Measurements from ENCODE around the gene OTOG.
"Not testable (repeated sequence)": the region's sequence is repeated elsewhere in the genome, so short reads cannot be mapped to it uniquely, and the experiment has no call there.

The OTOG gene

DNA sequence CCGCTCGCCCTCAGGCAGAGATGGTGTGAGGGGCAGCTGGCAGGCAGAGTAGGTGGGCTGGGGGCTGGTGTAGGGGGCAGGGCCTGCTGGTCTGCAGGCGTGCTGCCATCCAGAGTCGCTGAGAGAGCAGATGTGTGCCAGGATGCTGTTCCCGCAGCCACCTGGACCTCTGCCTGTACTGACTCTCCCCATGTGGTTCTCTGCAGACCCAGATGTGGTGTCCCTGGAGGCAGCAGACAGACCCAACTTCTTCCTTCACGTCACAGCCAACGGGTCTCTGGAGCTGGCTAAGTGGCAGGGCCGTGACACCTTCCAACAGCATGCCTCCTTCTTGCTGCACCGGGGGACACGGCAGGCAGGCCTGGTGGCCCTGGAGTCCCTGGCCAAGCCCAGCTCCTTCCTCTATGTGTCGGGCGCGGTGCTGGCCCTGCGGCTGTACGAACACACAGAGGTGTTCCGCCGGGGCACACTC, 58.6 kb downstream of the OTOG start:
- no peak for DNase-seq (ENCODE audit: low read depth)

DNA sequence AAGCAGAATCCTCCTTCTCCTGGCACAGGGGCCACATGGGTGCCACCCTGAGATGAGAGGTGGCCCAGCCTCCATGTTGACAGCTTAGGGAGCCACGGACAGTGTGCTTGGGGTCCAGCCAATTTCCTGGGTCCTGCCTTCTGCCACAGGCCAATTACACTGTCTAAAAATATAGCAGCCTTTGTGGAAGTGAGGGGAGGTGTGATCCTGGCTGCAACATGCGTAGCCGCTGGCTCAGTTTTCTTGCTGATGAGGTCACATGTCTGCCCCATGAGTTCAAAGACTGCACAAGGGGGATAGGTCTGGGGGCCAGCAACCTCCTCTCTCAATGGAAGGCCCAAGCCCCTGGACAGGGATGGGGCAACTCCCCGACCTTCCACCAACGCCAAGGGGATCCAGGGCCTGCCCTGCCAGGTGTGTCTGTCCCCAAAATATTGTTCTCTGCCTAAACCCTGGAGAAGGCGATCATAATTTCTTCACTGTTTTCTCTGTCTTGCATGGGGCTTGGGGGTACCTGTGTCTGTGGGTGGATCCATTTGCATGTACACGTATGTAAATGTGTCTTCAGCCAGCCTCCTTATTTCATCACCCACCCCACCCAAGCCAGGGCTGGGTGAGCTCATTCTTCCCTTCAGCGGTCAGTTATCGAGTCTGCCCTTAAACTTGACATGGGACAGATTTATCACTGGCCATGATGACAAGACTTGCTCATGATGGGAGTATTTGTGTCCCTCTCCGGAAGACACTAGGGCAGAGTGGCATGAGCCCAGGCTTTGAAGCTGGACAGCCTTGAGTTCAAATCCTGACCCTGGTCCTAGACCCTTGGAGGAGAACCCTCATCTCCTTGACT, 59.4 kb downstream of the OTOG start:
- DNase-seq (ENCODE audit: low read depth): no peak

GRCh38 chr11:17607083-17607429, 60.0 kb downstream of the OTOG start:
- DNase-seq (ENCODE audit: low read depth): no peak

DNA sequence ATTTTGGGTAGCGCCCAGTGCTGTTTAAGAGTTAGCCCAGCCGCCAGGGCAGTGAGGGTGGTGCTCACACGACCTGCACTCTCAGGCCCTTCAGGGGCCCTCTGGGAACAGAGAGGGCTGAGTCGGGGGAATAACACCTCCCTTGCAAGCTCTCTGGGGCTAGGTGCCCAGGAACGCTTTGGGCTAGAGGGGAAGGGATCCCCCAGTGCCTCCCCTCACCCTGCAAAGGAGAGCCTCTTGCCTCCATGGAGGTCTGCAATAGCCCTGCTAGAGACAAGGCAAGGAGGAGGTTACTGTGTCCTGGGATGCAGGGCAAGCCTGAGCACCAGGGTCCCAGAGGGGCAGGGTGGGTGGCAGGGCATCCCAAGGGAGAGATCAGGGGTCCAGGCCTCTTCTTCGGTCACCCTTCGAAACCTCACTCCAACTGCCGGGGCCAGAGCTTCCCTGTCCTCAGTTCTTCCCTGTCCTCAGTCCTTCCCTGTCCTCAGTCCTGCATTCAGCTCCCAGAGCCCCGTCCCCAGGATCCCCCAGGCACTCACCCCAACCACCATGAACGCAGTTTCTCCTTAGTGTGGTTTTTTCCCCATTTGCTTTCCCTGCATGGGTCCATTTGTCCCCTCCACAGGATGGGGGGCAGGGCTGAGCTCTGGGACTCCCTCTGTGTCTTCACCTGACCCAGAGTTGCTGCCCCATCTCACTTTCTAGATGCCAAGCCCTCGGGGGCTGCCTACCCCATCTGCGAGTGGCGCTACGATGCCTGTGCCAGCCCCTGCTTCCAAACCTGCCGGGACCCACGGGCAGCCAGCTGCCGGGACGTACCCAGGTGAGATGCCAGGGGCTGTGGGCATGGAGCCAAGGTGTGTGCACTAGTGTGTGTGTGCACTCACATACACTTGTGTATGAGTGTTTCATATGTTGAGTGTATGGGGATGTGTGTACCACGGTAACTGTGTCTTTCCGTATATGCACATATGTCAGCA, 60.8 kb downstream of the OTOG start:
- DNase-seq (ENCODE audit: low read depth): no peak

GRCh38 chr11:17608821-17609220, 61.8 kb downstream of the OTOG start:
- no peak for DNase-seq (ENCODE audit: low read depth)

DNA sequence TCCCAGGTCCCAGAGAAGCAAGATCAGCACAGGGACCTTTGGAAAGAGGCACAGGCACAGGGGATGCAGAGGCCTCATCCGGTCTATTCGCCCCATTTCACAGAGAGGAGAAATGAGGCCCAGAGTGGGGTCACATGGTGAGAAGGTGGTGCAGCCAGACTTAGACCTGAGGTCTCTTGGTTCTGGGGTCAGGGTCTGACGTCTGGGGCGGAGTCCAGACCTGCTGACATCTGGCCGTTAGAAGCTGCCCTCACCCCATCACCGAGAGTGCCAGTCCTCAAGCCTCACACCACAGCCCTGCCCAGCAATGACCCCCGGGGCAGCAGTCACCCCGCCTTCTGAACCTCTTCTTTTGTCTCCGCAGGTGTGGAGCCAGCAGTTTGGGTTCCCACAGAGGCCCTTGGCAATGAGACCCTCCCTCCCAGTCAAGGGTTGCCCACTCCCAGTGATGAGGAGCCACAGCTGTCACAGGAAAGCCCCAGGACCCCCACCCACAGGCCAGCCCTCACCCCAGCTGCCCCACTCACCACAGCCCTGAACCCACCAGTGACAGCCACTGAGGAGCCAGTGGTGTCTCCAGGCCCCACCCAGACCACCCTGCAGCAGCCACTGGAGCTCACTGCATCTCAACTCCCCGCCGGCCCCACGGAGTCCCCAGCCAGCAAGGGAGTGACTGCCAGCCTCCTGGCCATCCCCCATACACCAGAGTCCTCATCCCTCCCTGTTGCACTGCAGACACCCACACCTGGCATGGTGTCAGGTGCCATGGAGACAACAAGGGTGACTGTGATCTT, 62.4 kb downstream of the OTOG start:
- DNase-seq (ENCODE audit: low read depth): no peak

DNA sequence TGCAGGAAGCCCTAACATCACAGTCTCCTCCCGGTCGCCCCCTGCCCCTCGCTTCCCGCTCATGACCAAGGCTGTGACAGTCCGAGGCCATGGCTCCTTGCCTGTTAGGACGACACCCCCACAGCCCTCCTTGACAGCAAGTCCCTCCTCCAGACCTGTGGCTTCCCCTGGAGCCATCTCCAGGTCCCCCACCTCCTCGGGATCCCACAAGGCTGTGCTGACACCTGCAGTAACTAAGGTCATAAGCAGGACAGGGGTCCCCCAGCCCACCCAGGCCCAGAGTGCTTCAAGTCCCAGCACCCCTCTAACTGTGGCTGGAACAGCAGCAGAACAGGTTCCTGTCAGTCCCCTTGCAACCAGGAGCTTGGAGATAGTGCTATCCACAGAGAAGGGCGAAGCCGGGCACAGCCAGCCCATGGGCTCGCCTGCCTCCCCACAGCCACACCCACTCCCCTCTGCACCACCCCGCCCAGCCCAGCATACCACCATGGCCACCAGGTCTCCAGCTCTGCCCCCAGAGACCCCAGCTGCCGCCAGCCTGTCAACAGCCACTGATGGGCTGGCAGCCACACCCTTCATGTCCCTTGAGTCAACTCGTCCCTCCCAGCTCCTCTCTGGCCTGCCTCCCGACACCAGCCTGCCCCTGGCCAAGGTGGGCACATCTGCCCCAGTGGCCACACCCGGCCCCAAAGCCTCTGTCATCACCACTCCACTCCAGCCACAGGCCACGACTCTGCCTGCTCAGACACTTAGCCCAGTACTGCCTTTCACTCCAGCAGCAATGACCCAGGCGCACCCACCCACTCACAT, 63.2 kb downstream of the OTOG start:
- DNase-seq (ENCODE audit: low read depth): no peak

DNA sequence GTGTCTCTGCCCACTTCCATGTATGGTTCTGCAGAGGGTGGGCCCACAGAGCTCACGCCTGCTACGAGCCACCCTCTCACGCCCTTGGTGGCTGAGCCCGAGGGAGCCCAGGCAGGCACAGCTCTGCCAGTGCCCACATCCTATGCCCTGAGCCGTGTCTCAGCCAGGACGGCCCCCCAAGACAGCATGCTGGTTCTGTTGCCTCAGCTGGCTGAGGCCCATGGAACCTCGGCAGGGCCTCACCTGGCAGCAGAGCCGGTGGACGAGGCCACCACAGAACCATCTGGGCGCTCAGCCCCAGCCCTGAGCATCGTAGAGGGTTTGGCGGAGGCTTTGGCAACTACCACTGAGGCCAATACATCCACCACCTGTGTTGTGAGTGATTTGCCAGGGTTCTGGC, 64.0 kb downstream of the OTOG start:
- DNase-seq (ENCODE audit: low read depth): no peak

GRCh38 chr11:17611503-17612220, 64.6 kb downstream of the OTOG start:
- no peak for DNase-seq (ENCODE audit: low read depth)

DNA sequence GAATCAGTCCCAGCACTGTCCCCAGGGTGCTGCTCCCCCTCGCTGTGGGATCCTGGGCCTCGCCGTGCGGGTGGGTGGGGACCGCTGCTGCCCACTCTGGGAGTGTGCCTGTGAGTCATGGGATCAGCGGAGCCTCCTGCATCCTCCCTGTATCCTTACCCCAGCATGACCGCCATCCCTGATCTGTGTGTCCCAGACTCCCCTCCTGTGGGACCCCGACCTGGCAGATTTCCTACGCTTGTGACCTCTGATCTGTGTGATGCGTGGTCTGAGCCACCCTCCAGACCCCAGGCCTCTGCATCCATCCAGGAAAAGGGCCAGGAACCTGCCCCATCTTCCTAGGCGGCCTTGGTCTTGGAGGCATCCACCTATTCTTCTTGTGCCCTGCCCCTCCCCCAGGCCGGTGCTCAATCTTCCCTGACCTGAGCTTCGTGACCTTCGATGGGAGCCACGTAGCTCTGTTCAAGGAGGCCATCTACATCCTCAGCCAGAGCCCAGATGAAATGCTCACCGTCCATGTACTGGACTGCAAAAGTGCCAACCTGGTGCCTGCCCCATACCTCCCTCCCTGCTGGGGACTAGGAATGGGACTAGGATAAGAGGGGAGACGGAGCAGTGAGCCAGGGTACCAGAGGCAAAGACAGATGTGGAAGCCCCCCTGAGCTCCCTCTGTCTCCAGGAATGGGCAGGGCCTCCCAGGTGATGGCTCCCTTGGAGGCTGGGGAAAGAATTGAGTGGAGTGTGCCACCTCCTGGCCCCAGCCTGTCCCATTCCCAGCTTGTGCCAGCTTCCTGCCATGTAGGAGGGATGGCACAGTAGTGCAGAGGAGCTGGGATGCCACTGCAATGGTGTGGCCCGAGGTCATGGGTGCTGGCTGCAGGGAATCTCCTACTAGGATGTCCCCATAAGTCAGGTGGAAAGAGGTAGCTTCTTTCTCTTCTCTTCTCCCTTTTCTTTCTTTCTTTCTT, 65.4 kb downstream of the OTOG start:
- no peak for DNase-seq (ENCODE audit: low read depth)

DNA sequence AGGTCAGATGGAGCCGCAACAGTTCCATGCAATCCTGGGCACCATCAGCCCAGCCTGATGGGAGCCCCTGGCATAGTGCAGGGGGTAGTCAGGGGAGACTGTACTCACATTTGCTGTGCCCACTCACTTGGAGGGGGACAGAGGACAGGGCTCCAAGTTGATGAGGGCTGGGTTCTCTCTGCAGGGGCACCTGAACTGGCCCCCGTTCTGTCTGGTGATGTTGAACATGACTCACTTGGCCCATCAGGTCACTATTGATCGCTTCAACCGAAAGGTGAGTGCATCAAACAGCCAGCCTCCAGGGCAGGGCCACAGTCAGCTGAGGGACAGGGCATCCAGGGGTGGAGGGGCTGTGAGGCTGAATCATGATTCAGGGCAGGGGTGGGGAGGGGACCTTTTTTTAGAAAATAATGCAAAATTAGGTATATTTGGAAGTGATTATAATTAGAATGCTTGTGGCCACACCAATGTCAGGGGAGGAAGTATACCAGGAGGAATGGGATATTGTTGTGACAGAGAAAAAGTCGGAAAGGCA, 66.4 kb downstream of the OTOG start:
- no peak for DNase-seq (ENCODE audit: low read depth)

DNA sequence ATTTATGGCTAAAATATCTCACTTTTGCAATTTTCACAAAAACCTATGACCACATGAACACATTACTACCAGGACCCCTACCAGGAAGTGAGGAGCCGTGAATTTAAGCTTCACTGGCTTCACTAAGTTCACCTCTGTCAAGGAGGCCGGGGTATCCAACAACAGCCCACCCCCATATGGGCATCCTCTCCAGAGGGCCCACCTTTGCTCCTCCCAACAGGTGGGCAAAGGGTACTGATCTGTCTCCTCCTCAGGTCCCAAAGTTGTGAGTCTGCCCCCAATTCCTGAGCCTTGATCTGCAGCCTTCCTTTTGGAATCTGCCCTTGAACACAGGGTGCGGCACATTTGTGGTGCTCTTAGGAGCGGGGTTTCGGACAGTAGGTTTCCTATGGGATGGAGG, 66.9 kb downstream of the OTOG start:
- DNase-seq (ENCODE audit: low read depth): no peak

GRCh38 chr11:17622711-17623110, 75.7 kb downstream of the OTOG start:
- DNase-seq (ENCODE audit: low read depth): not testable (repeated sequence)

GRCh38 chr11:17629113-17629512, 82.1 kb downstream of the OTOG start:
- no peak for DNase-seq (ENCODE audit: low read depth)

DNA sequence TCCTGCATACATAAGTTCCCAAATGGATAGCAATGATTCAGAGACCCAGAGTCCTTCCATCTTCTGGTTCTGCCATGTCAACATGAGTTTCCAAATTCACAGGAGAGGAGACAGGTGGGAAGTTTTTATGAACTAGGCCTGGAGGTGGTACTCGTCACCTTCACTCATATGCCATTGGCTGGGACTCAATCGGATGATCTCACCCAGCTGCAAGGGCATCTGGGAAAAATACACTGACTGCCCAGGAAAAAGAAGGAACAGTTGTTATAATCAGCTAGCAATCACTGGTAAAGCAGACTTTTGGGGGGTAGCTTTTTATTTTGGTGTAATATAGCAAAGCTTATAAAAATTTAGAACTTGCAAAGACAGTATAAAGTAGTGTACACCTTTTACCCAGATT, 83.9 kb downstream of the OTOG start:
- no peak for DNase-seq (ENCODE audit: low read depth)

GRCh38 chr11:17631702-17632365, 84.8 kb downstream of the OTOG start:
- DNase-seq (ENCODE audit: low read depth): no peak

- no peak for DNase-seq (ENCODE audit: low read depth)
Observed at GRCh38 chr11:17633279-17633986, 86.4 kb downstream of the OTOG start.
